Activated effector memory CD4-positive, alpha-beta T cell treated with Interleukin-2 at 50 U/mL for 16 hours (primary cell): ENCODE results near the gene CCL16.
"Not testable (repeated sequence)": the region's sequence is repeated elsewhere in the genome, so short reads cannot be mapped to it uniquely, and the experiment has no call there.

ENCODE experiments used
- DNase-seq: peaks from one replicate; pipeline ENCODE4 v3.0.0-alpha.2; 2020

Gene CCL16

GRCh38 chr17:35981246-35981645 lies at the start of gene CCL16:
TSS of gene CCL16 (minus strand) at chr17:35981497. CDS start at chr17:35981420, 77 bp downstream.
- no peak for DNase-seq

- DNase-seq = no peak
Observed at GRCh38 chr17:36030956-36031355, 49.7 kb upstream of the CCL16 start.

- no peak for DNase-seq
Observed at GRCh38 chr17:36027761-36028160, 46.5 kb upstream of the CCL16 start.

GRCh38 chr17:36024106-36024869 lies 43.0 kb upstream of the CCL16 start:
- no peak for DNase-seq

- DNase-seq = no peak
Observed at GRCh38 chr17:36019423-36019822, 38.1 kb upstream of the CCL16 start.

GRCh38 chr17:36017799-36018198 lies 36.5 kb upstream of the CCL16 start, which contains the start of gene CCL23:
TSS of gene CCL23 (minus strand) at chr17:36017972. CDS start at chr17:36017897, 75 bp downstream.
- DNase-seq = no peak

- no peak for DNase-seq
Observed at GRCh38 chr17:36016555-36016954, 35.3 kb upstream of the CCL16 start.

GRCh38 chr17:36015895-36016294 lies 34.6 kb upstream of the CCL16 start:
- not testable (repeated sequence) for DNase-seq

GRCh38 chr17:36014946-36015345 lies 33.6 kb upstream of the CCL16 start:
- DNase-seq = no peak

GRCh38 chr17:36011201-36011600 lies 29.9 kb upstream of the CCL16 start:
- no peak for DNase-seq

- DNase-seq = no peak
Observed at GRCh38 chr17:36008998-36009665, 27.8 kb upstream of the CCL16 start.

- DNase-seq = no peak
Observed at GRCh38 chr17:36004594-36005108, 23.4 kb upstream of the CCL16 start.

GRCh38 chr17:36002631-36003030 lies 21.3 kb upstream of the CCL16 start:
- DNase-seq = no peak

- no peak for DNase-seq
Observed at GRCh38 chr17:36001862-36002603, 20.7 kb upstream of the CCL16 start.

GRCh38 chr17:36001110-36001771 lies 19.9 kb upstream of the CCL16 start, which contains the start of gene CCL15:
TSS of gene CCL15 (minus strand) at chr17:36001553. CDS start at chr17:36001492, 61 bp downstream.
- DNase-seq = no peak

- no peak for DNase-seq
Observed at GRCh38 chr17:36000732-36001109, 19.4 kb upstream of the CCL16 start.

- DNase-seq = no peak
Observed at GRCh38 chr17:35998756-35999155, 17.5 kb upstream of the CCL16 start.

- DNase-seq = no peak
Observed at GRCh38 chr17:35998018-35998545, 16.8 kb upstream of the CCL16 start.

GRCh38 chr17:35995346-35995745 lies 14.0 kb upstream of the CCL16 start:
- not testable (repeated sequence) for DNase-seq

- DNase-seq = no peak
Observed at GRCh38 chr17:35991075-35991474, 9.8 kb upstream of the CCL16 start.

GRCh38 chr17:35988164-35988563 lies 6.9 kb upstream of the CCL16 start:
- no peak for DNase-seq

- DNase-seq = no peak
Observed at GRCh38 chr17:35986643-35987042, 5.3 kb upstream of the CCL16 start, which contains the start of gene CCL14. TSS of gene CCL14 (minus strand) at chr17:35986729. CDS start at chr17:35986649, 80 bp downstream.
